ENCODE measurements around the gene FLYWCH2.
A peak's percentile ranks its signal among the peaks of the same experiment; 100 is the strongest.

FLYWCH2 gene

GRCh38 chr16:2895813-2896212 lies 12.8 kb downstream of the FLYWCH2 start:
- CTCF ChIA-PET, result no interaction called here
- Histone ChIP-seq H3K4me1 (ENCODE audit: control insufficient read depth, insufficient read depth, low read length) (peaks cover 1% of the 10 kb centered on the region; the same call in 1 of the 2 replicates), H3K4me3 (ENCODE audit: low read depth, low read length) (no peak overlapping the region), H3K9me3 (ENCODE audit: control insufficient read depth, insufficient read depth, low read depth, low read length) (no peaks in the 10 kb centered on the region), H3K27ac (ENCODE audit: extremely low read depth, low read depth, low read length) (no peak overlapping the region), H3K36me3 (ENCODE audit: control insufficient read depth in 2 of 2, insufficient read depth in 1 of 2, low read length in 2 of 2) (peaks cover 0 to 35% of the 10 kb centered on the region in 2 experiments; a peak in 1 of 3 replicates)
- POLR2A ChIA-PET, result interaction anchor here (0.7 to 1.7 kb wide), 2 partner anchors 10 to 13 kb away, joined by 3 to 6 read pairs; partner anchors contain the start of gene FLYWCH2
- TF ChIP-seq ZBTB11 (tag by site-specific recombination; conservative IDR thresholded peaks at IDR 0.05; ENCODE audit: low read depth) (no peak), ZIC2 (tag by site-specific recombination; IDR thresholded peaks at IDR 0.05) (peak; percentile 91), ZNF529 (tag by site-specific recombination; IDR thresholded peaks at IDR 0.05; ENCODE audit: insufficient replicate concordance) (no peak), PRDM1 (tag by site-specific recombination; IDR thresholded peaks at IDR 0.05) (no peak), ZNF621 (tag by site-specific recombination; IDR thresholded peaks at IDR 0.05) (no peak), GLIS1 (tag by site-specific recombination; IDR thresholded peaks at IDR 0.05) (peak; percentile 92), ZNF133 (tag by site-specific recombination; IDR thresholded peaks at IDR 0.05) (no peak), SP7 (tag by site-specific recombination; IDR thresholded peaks at IDR 0.05) (0 out of 2 replicates have a peak, but pooled peaks have one; percentile 29), ZBTB17 (tag by site-specific recombination; IDR thresholded peaks at IDR 0.05) (0 out of 2 replicates have a peak, but pooled peaks have one; percentile 37), ZNF560 (tag by site-specific recombination; IDR thresholded peaks at IDR 0.05; ENCODE audit: borderline replicate concordance) (no peak), ZNF341 (tag by site-specific recombination; IDR thresholded peaks at IDR 0.05; ENCODE audit: low read depth) (peak; percentile 47), ZNF571 (tag by site-specific recombination; IDR thresholded peaks at IDR 0.05) (no peak), ZNF76 (tag by site-specific recombination; IDR thresholded peaks at IDR 0.05; ENCODE audit: borderline replicate concordance, low read depth) (no peak), SALL2 (tag by site-specific recombination; IDR thresholded peaks at IDR 0.05; ENCODE audit: borderline replicate concordance) (no peak), ZBTB20 (tag by site-specific recombination; IDR thresholded peaks at IDR 0.05) (no peak), ZNF654 (tag by site-specific recombination; IDR thresholded peaks at IDR 0.05; ENCODE audit: low read depth) (no peak), ZFP37 (tag by site-specific recombination; IDR thresholded peaks at IDR 0.05) (0 out of 2 replicates have a peak, but pooled peaks have one; percentile 26), ZNF548 (tag by site-specific recombination; IDR thresholded peaks at IDR 0.05) (no peak), ZNF18 (tag by site-specific recombination; IDR thresholded peaks at IDR 0.05) (no peak), SP2 (tag by site-specific recombination; IDR thresholded peaks at IDR 0.05) (peak; percentile 19; the same call in 1 of the 2 replicates), ZNF311 (tag by site-specific recombination; IDR thresholded peaks at IDR 0.05; ENCODE audit: borderline replicate concordance) (no peak), ZNF600 (tag by site-specific recombination; IDR thresholded peaks at IDR 0.05) (0 out of 2 replicates have a peak, but pooled peaks have one; percentile 62)
- TF ChIP-seq, protein P1, sequence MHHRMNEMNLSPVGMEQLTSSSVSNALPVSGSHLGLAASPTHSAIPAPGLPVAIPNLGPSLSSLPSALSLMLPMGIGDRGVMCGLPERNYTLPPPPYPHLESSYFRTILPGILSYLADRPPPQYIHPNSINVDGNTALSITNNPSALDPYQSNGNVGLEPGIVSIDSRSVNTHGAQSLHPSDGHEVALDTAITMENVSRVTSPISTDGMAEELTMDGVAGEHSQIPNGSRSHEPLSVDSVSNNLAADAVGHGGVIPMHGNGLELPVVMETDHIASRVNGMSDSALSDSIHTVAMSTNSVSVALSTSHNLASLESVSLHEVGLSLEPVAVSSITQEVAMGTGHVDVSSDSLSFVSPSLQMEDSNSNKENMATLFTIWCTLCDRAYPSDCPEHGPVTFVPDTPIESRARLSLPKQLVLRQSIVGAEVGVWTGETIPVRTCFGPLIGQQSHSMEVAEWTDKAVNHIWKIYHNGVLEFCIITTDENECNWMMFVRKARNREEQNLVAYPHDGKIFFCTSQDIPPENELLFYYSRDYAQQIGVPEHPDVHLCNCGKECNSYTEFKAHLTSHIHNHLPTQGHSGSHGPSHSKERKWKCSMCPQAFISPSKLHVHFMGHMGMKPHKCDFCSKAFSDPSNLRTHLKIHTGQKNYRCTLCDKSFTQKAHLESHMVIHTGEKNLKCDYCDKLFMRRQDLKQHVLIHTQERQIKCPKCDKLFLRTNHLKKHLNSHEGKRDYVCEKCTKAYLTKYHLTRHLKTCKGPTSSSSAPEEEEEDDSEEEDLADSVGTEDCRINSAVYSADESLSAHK (tag by site-specific recombination; IDR thresholded peaks at IDR 0.05), result peak; percentile 84
- TF ChIP-seq, protein P2, sequence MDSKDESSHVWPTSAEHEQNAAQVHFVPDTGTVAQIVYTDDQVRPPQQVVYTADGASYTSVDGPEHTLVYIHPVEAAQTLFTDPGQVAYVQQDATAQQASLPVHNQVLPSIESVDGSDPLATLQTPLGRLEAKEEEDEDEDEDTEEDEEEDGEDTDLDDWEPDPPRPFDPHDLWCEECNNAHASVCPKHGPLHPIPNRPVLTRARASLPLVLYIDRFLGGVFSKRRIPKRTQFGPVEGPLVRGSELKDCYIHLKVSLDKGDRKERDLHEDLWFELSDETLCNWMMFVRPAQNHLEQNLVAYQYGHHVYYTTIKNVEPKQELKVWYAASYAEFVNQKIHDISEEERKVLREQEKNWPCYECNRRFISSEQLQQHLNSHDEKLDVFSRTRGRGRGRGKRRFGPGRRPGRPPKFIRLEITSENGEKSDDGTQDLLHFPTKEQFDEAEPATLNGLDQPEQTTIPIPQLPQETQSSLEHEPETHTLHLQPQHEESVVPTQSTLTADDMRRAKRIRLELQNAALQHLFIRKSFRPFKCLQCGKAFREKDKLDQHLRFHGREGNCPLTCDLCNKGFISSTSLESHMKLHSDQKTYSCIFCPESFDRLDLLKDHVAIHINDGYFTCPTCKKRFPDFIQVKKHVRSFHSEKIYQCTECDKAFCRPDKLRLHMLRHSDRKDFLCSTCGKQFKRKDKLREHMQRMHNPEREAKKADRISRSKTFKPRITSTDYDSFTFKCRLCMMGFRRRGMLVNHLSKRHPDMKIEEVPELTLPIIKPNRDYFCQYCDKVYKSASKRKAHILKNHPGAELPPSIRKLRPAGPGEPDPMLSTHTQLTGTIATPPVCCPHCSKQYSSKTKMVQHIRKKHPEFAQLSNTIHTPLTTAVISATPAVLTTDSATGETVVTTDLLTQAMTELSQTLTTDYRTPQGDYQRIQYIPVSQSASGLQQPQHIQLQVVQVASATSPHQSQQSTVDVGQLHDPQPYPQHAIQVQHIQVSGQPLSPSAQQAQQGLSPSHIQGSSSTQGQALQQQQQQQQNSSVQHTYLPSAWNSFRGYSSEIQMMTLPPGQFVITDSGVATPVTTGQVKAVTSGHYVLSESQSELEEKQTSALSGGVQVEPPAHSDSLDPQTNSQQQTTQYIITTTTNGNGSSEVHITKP (tag by site-specific recombination; IDR thresholded peaks at IDR 0.05), result peak; percentile 73
- TF ChIP-seq, protein P3, sequence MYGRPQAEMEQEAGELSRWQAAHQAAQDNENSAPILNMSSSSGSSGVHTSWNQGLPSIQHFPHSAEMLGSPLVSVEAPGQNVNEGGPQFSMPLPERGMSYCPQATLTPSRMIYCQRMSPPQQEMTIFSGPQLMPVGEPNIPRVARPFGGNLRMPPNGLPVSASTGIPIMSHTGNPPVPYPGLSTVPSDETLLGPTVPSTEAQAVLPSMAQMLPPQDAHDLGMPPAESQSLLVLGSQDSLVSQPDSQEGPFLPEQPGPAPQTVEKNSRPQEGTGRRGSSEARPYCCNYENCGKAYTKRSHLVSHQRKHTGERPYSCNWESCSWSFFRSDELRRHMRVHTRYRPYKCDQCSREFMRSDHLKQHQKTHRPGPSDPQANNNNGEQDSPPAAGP (tag by site-specific recombination; IDR thresholded peaks at IDR 0.05), result peak; percentile 30; the same call in 1 of the 2 replicates

All from HEK293 (cell line).